SK-N-DZ (cell line): ENCODE data around the gene TNFSF12. TPM values are rescaled to one million over a fixed set of nuclear protein-coding genes. Genes with fewer than 3 reads are reported as not detected.

ENCODE experiments used
- DNase-seq: peaks from one replicate; pipeline ENCODE4 v3.0.0-alpha.2; 2015; ENCODE audit warnings: low spot score
- polyA plus RNA-seq, 2 experiments: library from polyadenylated mRNA; depleted of rRNA; stranded (reverse); fragments of >200 nt; gene quantifications; 2 replicates each; pipeline ENCODE4 v1.2.3, GENCODE V29; 2014

Gene TNFSF12, protein sequence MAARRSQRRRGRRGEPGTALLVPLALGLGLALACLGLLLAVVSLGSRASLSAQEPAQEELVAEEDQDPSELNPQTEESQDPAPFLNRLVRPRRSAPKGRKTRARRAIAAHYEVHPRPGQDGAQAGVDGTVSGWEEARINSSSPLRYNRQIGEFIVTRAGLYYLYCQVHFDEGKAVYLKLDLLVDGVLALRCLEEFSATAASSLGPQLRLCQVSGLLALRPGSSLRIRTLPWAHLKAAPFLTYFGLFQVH
- polyA plus RNA-seq (2014; cell fraction: cytosol; rRNA removed) = not detected in 2 replicates
- polyA plus RNA-seq (2014; cell fraction: nucleus; rRNA removed) = not detected in 2 replicates

DNA sequence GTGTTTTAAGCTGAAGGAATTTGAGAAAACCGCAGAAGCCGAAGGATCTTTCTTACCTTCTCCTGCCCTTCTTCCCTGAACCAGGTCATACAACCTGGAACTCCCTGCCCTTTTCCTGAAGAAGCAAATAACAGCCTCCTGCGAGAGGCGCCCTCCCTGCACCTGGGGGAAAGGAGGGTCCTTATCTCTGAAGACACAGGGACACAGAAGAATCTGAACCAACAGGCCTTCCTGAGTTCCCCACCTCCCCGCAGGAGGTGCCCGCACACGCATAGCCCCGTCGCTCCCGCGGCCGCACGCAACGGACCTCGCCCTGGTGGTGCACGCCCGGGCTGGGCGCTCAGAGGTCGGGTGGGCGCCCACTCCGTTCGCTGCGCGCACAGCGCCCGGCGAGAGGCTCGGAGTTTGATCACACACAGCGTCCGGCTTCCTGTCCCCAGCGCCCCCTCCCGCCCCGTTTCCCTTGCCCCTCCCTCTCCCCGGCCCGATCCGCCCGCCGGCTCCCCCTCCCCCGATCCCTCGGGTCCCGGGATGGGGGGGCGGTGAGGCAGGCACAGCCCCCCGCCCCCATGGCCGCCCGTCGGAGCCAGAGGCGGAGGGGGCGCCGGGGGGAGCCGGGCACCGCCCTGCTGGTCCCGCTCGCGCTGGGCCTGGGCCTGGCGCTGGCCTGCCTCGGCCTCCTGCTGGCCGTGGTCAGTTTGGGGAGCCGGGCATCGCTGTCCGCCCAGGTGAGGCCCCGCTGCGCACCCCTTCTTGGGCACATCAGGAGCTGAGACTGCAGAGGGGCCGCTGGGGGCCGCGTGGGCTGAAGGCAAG is at the start of gene TNFSF12:
Gene TNFSF12 (plus strand): TSS at position 474 of the 816 bp plus-strand sequence. CDS start 96 bp downstream, at position 570.
- DNase-seq = no peak

DNA sequence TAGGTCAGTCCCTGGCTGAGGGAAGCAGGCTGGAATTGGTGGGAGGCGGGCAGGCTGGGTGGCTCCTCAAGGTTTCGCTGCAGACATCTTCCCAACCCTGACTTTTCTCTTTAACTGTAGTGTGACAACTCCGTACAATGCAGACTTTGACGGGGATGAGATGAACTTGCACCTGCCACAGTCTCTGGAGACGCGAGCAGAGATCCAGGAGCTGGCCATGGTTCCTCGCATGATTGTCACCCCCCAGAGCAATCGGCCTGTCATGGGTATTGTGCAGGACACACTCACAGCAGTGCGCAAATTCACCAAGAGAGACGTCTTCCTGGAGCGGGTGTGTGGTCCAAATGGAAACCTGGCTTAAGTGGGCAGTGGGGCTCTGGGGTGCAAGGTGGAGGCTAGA is 49.7 kb upstream of the TNFSF12 start:
- DNase-seq = no peak

DNA sequence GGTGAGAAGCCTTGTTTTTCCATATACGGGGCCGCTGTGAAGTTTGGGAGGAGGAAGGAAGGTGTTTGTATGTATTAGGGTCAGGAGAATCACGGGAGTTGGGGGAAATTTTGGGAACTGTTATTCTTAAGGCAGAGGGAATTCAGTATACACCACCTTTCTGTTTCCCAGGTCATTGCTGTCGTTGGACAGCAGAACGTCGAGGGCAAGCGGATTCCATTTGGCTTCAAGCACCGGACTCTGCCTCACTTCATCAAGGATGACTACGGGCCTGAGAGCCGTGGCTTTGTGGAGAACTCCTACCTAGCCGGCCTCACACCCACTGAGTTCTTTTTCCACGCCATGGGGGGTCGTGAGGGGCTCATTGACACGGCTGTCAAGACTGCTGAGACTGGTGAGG is 47.1 kb upstream of the TNFSF12 start:
- DNase-seq = no peak

DNA sequence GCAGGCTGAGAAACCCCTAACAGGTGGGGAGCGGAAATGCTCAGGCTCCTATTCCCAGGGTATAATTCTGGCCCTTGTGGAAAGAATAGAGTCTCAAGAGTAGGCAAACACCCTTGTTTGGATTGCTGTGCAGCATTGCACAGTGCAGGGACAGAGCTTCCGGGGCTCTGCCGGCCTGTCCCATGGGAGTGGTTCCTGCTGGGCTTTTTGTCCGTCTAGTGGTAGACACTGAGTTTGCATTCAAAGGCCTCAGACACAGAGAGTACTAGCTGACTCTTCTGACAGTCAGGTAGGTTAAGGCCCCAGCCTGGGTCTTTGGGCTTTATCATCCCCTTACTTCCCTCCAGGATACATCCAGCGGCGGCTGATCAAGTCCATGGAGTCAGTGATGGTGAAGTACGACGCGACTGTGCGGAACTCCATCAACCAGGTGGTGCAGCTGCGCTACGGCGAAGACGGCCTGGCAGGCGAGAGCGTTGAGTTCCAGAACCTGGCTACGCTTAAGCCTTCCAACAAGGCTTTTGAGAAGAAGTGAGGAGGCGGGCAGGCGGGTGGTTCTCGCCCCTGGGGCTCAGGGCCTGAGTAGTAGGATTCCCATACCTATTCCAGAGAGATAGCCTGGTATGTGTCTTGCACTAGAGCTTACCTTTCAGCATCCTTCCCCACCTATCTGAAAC is 46.5 kb upstream of the TNFSF12 start:
- no peak for DNase-seq

DNA sequence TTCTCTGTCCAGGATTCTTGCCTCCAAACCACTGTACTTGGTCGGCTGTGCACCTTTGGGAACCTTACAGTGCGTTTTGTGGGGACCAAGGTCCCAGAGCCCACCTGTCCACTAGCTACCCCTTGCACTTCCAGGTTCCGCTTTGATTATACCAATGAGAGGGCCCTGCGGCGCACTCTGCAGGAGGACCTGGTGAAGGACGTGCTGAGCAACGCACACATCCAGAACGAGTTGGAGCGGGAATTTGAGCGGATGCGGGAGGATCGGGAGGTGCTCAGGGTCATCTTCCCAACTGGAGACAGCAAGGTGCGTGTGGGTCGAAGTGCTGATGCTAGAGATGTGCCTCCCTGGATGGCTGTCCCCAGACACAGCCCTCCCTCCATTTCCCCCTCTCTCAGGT is 45.9 kb upstream of the TNFSF12 start:
- DNase-seq = no peak

DNA sequence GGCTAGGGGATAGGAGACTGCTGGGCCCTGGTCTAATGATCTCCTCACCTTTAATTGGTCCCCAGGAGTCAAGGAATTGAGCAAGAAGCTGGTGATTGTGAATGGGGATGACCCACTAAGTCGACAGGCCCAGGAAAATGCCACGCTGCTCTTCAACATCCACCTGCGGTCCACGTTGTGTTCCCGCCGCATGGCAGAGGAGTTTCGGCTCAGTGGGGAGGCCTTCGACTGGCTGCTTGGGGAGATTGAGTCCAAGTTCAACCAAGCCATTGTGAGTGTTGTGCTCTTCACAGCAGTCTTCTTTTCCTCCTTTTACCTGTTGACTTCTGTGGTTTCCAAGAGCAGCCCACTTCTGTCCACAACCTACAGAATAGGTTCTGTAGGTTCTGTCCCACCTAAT is 45.3 kb upstream of the TNFSF12 start:
- no peak for DNase-seq

DNA sequence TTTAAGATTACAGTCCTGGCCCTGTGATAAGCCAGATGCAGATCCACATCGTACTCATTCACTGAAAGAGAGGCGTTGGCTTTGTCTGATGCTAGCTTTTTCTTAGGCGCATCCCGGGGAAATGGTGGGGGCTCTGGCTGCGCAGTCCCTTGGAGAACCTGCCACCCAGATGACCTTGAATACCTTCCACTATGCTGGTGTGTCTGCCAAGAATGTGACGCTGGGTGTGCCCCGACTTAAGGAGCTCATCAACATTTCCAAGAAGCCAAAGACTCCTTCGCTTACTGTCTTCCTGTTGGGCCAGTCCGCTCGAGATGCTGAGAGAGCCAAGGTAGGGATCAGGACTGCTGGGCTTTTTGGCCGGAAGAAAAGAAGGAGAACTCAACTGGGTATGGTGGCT is 40.7 kb upstream of the TNFSF12 start:
- DNase-seq = no peak

DNA sequence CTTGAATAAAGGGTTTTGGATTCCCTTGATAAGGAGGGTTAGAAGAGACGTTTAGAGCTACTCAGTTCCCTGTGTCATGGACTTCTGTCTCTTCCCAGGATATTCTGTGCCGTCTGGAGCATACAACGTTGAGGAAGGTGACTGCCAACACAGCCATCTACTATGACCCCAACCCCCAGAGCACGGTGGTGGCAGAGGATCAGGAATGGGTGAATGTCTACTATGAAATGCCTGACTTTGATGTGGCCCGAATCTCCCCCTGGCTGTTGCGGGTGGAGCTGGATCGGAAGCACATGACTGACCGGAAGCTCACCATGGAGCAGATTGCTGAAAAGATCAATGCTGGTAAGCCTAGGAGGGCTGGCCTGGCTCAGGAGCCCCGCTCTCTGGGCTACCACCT is 40.0 kb upstream of the TNFSF12 start:
- DNase-seq = no peak

DNA sequence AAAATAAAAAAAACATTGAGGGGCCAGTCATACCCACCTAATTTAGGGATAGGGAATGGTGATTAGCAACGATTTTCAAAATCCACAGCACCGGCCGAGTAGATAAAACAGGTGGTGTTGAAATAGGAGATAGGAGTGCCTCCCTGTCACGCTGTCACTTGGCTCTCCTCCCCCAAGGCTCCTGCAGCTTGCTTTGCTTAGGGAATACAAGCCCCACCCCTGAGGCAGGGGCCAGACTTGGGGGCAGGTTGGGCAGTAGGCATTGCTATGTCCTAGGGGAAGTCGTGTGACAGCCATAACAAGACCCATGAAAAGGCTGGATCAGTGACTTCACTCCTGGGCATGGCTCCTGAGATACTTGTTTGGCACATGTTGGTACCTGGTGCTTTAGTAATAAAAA is 38.9 kb upstream of the TNFSF12 start:
- no peak for DNase-seq

DNA sequence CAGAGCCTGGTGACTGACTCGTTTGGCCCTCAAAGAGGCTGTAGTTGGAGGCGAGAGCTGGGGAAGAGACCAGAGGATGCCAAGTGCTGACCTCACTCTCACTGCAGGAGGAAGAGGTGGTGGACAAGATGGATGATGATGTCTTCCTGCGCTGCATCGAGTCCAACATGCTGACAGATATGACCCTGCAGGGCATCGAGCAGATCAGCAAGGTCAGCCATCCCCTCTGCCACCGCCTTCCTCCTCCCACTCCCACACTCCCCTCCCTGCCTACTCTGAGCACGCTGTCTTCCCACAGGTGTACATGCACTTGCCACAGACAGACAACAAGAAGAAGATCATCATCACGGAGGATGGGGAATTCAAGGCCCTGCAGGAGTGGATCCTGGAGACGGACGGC is 37.8 kb upstream of the TNFSF12 start:
- DNase-seq = no peak

DNA sequence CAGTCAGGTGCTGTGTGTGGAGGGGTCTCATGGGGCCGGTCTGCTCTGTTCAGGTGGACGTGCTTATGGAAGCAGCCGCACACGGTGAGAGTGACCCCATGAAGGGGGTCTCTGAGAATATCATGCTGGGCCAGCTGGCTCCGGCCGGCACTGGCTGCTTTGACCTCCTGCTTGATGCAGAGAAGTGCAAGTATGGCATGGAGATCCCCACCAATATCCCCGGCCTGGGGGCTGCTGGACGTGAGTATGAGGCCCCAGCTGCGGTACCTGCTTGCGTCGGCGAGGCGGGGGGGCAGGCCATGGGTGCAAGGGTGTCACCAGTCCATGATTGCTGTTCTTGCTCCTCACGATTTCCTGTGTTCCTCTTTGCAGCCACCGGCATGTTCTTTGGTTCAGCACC is 36.8 kb upstream of the TNFSF12 start:
- DNase-seq = no peak

DNA sequence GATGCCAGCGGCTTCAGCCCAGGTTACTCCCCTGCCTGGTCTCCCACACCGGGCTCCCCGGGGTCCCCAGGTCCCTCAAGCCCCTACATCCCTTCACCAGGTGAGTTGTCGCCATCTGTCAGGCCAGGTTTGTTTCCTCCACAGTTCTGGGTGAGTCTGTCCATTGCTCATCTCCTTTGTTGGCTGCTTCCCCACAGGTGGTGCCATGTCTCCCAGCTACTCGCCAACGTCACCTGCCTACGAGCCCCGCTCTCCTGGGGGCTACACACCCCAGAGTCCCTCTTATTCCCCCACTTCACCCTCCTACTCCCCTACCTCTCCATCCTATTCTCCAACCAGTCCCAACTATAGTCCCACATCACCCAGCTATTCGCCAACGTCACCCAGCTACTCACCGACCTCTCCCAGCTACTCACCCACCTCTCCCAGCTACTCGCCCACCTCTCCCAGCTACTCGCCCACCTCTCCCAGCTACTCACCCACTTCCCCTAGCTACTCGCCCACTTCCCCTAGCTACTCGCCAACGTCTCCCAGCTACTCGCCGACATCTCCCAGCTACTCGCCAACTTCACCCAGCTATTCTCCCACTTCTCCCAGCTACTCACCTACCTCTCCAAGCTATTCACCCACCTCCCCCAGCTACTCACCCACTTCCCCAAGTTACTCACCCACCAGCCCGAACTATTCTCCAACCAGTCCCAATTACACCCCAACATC is 35.9 kb upstream of the TNFSF12 start:
- no peak for DNase-seq

DNA sequence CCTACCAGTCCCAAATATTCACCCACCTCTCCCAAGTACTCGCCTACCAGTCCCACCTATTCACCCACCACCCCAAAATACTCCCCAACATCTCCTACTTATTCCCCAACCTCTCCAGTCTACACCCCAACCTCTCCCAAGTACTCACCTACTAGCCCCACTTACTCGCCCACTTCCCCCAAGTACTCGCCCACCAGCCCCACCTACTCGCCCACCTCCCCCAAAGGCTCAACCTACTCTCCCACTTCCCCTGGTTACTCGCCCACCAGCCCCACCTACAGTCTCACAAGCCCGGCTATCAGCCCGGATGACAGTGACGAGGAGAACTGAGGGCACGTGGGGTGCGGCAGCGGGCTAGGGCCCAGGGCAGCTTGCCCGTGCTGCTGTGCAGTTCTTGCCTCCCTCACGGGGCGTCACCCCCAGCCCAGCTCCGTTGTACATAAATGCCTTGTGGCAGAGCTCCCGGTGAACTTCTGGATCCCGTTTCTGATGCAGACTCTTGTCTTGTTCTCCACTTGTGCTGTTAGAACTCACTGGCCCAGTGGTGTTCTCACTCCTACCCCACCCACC is 34.9 kb upstream of the TNFSF12 start:
- no peak for DNase-seq

DNA sequence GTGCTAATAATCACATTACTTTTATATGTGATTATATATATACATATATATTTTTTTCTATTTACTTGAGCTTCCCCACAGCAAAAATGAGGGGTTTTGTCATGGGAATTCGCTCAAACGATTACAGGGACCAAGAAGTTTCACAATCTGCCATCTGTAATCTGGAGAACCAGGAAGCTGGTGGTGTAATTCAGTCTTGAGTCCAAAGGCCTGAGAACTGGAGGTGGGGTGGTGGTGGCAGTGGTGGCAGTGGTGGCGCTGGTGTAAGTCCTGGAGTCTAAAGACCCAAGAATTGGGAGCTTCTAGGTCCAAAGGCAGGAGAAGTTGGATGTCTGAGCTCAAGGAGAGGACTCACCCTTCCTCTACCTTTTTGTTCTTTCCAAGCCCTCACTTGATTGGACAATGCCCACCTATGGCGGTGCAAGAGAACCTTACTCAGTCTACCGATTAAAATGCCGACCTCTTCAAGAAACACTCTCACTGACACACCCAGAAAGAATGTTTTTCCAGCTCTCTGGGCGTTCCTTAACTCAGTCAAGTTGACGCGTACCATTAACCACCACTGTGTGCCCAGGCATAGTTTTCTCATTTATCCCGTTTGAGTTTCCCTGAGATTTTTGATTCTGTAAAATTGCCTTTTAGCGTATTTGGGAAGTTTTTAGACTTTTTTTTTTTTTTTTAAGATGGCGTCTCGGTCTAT is 32.8 kb upstream of the TNFSF12 start:
- no peak for DNase-seq

DNA sequence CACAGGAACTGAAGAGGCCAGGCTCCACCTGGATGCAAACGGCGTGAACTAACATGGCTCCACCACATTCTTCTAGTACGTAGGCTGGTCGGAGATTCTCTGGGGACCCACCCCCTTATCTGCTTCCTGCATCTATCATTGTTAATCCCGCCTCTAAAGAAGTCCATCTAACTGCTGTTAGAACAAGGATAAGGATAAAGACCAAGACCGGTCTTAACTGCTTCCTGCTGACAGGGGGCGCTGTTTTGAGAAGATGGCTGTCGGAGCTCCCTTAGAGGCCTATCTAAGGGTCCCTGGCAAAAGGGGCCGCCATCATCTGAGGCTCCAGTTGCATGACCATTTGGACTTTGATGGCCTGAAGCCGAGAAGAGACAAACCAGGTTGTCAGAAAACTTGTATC is 25.8 kb upstream of the TNFSF12 start:
- DNase-seq = peak; percentile 32

DNA sequence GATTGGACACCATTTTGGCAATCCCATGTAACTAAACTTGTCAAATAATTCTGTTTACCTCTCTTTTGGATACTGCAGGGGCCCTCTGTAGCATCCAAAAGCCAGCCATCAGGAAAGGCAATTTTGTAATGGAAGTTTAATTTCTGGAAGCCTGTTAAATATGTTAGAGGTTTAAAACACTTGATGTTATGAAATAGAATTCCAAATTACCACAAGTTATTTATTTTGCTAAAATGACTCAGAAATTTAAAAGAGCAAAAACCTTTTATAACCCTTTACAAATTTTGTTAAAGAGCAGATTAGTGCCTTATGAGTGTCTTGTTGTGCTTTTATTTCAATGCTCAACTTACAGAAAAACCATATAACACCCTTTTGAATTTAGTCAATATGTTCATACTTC is 20.0 kb upstream of the TNFSF12 start:
- DNase-seq = no peak

DNA sequence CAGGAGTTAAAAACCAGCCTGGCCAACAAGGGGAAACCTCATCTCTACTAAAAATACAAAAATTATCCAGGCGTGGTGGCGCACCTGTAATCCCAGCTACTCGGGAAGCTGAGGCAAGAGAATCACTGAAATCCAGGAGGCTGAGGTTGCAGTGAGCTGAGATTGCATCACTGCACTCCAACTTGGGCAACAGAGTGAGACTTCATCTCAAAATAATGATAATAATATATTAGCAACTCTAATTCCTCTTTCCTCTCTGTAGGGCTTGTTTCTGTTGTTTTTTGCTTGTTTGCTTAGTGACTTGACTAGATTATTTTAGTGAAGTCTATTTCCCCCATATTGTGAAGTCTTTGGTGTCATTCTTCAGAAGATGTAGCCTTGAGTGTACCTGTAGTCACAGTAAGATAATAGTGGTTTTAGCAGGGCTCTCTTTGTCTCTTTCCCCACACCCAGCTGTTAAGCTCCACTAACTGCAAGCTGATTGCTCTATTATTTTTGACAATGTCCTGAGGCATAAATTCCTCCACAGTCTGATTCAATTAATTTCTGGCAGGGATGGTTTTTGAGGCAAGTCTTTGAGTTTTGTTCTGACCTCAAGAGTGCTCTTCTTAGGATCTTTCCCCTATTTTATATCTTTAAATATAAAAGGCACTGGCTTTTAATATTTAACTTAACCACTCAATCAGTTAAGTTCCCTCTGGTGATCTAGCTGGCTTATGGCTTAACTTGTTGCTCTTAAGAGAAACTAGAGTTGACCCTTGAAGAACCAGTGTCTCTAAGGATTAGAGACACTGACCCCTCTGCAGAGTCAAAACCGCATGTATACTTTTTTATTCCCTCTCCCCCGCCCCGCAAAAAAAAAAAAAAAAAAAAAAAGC is 18.6 kb upstream of the TNFSF12 start:
- DNase-seq = no peak

DNA sequence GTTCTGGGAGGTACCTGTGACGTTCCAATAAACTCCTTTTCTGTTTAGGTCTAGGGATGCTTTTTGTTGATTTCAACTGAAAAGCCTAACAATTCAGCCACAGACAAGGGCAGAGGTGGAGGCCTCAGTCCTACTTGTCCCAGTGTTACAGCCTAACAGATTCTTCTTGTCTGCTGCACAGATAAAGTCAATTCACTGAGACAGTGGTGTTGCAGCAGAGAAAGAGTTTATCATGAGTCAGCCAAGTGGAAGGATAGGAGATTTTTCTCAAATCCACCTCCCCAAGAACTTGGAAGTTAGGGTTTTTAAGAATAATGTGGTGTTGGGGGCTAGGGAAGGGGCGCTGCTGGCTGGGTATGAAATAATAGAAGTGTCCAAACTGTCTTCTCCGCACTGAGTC is 10.8 kb upstream of the TNFSF12 start:
- DNase-seq = no peak

DNA sequence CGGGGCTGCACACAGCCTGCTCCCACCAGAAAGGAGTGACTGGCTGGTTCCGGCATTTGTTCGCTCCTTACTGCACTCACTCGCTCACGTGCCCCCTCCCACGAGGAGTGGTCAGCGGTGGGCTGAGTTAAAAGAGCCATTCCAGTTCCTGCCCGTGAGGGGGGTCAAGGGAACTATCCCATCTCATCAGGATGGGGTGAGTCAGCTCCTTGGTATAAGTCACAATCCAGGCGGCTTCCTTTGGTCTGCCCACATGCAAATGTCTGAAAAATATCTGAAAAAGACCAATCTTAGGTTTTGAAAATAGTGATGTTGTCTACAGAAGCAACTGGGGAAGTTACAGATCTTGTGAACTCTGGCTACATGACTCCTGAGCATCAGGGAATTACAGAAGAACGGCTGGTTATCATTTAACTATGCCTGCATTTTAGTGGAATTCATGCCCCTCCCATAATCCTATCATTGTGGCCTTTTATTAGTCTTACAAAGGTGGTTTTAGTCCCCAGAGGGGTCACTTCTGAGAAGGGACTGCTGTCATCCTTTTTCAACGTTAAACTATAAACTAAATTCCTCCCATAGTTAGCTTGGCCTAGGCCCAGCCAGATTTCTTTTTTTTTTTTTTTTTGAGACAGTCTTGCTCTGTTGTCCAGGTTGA is 9.8 kb upstream of the TNFSF12 start:
- DNase-seq = no peak
